Stomach (tissue), 4 donors: Measurements from ENCODE around the gene XPO6.

Experiments used
- CTCF ChIP-seq, 7 experiments: fragments of 450-650 bp in 4 of 7; fragments of 200-600 bp in 3 of 7; sonication (generic) in 3 of 7; IDR thresholded peaks; one replicate each; pipeline ENCODE4 v1.5.1; 2016 to 2019; ENCODE audit warnings: antibody characterized with exemption in 7 of 7, control low read depth in 2 of 7, mild to moderate bottlenecking in 1 of 7
- POLR2A ChIP-seq, 4 donors: fragments of 450-650 bp; IDR thresholded peaks; one replicate each; pipeline ENCODE4 v1.6.1; 2016; ENCODE audit warnings: antibody characterized with exemption in 4 of 4, control low read depth in 2 of 4, mild to moderate bottlenecking in 1 of 4, moderate library complexity in 1 of 4
- POLR2AphosphoS5 ChIP-seq, 3 donors: sonication (generic); formaldehyde crosslinking; IDR thresholded peaks; one replicate each; pipeline ENCODE4 v1.6.1; 2016; ENCODE audit warnings: antibody characterized with exemption in 3 of 3

DNA sequence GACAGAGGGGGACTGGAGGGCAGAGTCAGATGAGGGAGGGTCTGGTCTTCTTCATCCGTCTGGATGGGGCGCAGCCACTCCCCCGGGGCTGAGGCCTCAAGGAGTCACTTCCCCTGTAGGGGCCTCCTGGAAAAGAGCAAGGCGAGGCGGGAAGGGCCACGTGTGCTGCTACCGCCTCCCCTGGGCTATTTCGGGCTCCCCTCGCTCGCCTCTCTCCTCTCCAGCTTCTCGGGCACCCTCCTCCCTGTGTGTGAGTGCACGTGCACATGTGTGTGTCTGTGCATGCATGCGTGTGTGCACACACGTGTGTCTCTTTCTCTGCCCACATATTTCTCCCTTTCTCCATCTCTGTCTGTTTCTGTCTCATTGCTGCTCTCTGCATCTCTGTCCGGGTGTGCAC is 158.3 kb downstream of the XPO6 start:
- TF ChIP-seq CTCF (IDR thresholded peaks at IDR 0.05) (no peak), POLR2AphosphoS5 (IDR thresholded peaks at IDR 0.05) (no peak), POLR2A (IDR thresholded peaks at IDR 0.05) (no peak)
